HepG2 (cell line): ENCODE measurements around the gene ENDOG. TPM values are rescaled to one million over a fixed set of nuclear protein-coding genes. Genes with fewer than 3 reads are reported as not detected.
A peak's percentile ranks its signal among the peaks of the same experiment; 100 is the strongest.

Experiments used
- ARNT ChIP-seq: fragments of 450-650 bp; IDR thresholded peaks from 2 replicates; pipeline ENCODE4 v1.6.1; 2017
- ARNTL ChIP-seq: sonication (generic); formaldehyde crosslinking; IDR thresholded peaks from 2 replicates; pipeline ENCODE4 v1.4.0; 2020; ENCODE audit warnings: mild to moderate bottlenecking, missing genetic modification reagents
- CC2D1A ChIP-seq: sonication (generic); formaldehyde crosslinking; IDR thresholded peaks from 2 replicates; pipeline ENCODE4 v1.8.1; 2023; ENCODE audit warnings: mild to moderate bottlenecking, missing genetic modification reagents
- JUN ChIP-seq: sonication (generic); formaldehyde crosslinking; IDR thresholded peaks from 2 replicates; pipeline ENCODE4 v1.4.0; 2020; ENCODE audit warnings: mild to moderate bottlenecking, missing genetic modification reagents
- KLF9 ChIP-seq: IDR thresholded peaks from 2 replicates; pipeline ENCODE4 v1.6.1; 2016; ENCODE audit warnings: low read depth
- POLR2AphosphoS2 ChIP-seq: IDR thresholded peaks from 2 replicates; pipeline ENCODE4 v1.6.1; 2011; ENCODE audit warnings: low read depth, low read length, improper control_type of control experiment
- SAP130 ChIP-seq: IDR thresholded peaks from 2 replicates; pipeline ENCODE4 v1.6.1; 2016; ENCODE audit warnings: low read depth
- SRSF1 ChIP-seq: fragments of 200-400 bp; formaldehyde crosslinking; optimal IDR thresholded peaks from 2 replicates; pipeline ENCODE3; 2017; ENCODE audit warnings: mild to moderate bottlenecking, low read depth, low read length, moderate library complexity
- STAT6 ChIP-seq: sonication (generic); formaldehyde crosslinking; IDR thresholded peaks from 2 replicates; pipeline ENCODE4 v1.4.0; 2020; ENCODE audit warnings: missing genetic modification reagents, mild to moderate bottlenecking, borderline replicate concordance
- TAF15 ChIP-seq: fragments of 200-400 bp; formaldehyde crosslinking; IDR thresholded peaks from one replicate; pipeline ENCODE4 v1.6.1; 2018; ENCODE audit warnings: mild to moderate bottlenecking, low read depth, low read length; ENCODE audit not compliant: poor library complexity, severe bottlenecking
- TBL1XR1 ChIP-seq: fragments of 150-350 bp; IDR thresholded peaks from 2 replicates; pipeline ENCODE4 v1.6.1; 2014; ENCODE audit warnings: borderline replicate concordance, low read length; ENCODE audit not compliant: partially characterized antibody
- THYN1 ChIP-seq: sonication (generic); formaldehyde crosslinking; IDR thresholded peaks from 2 replicates; pipeline ENCODE4 v1.8.1; 2023; ENCODE audit warnings: low read depth, mild to moderate bottlenecking, moderate library complexity, missing genetic modification reagents, borderline replicate concordance
- ZBTB38 ChIP-seq: sonication (generic); formaldehyde crosslinking; IDR thresholded peaks from 2 replicates; pipeline ENCODE4 v1.5.1; 2020; ENCODE audit warnings: mild to moderate bottlenecking, missing genetic modification reagents
- ZNF333 ChIP-seq: sonication (generic); formaldehyde crosslinking; IDR thresholded peaks from 2 replicates; pipeline ENCODE4 v1.4.0; 2020; ENCODE audit warnings: mild to moderate bottlenecking, missing genetic modification reagents, borderline replicate concordance
- ZNF446 ChIP-seq: sonication (generic); formaldehyde crosslinking; IDR thresholded peaks from 2 replicates; pipeline ENCODE4 v1.5.0; 2020; ENCODE audit warnings: mild to moderate bottlenecking, missing genetic modification reagents
- ZNF563 ChIP-seq: sonication (generic); formaldehyde crosslinking; IDR thresholded peaks from 2 replicates; pipeline ENCODE4 v1.8.0; 2022; ENCODE audit warnings: mild to moderate bottlenecking, moderate library complexity, missing genetic modification reagents
- polyA plus RNA-seq, 8 experiments: library from polyadenylated mRNA; depleted of rRNA in 3 of 8; stranded (reverse) in 7 of 8; unstranded in 1 of 8; fragments of >200 nt; fragmentation: Illumina TruSeq in 4 of 8; extraction: Trizol in 4 of 8; gene quantifications; 2 replicates each; pipeline versions ENCODE4 v1.2.1 to v1.2.3, GENCODE V29; 2011 to 2016; ENCODE audit warnings: low read depth in 4 of 8, missing spikeins in 1 of 8, mixed read lengths in 1 of 8; ENCODE audit not compliant: insufficient read depth in 1 of 8
- total RNA-seq, 5 experiments: library from RNA; depleted of rRNA; stranded (reverse); fragments of >200 nt; fragmentation: Illumina TruSeq; extraction: Trizol; gene quantifications; 2 replicates each; pipeline ENCODE4 v1.2.3, GENCODE V29; 2016; ENCODE audit warnings: low read depth in 1 of 5
- TF ChIP-seq, protein P1 (sequence below): sonication (generic); formaldehyde crosslinking; IDR thresholded peaks from 2 replicates; pipeline ENCODE4 v1.5.0; 2020; ENCODE audit warnings: mild to moderate bottlenecking, missing genetic modification reagents, borderline replicate concordance
- TF ChIP-seq, protein P2 (sequence below): sonication (generic); formaldehyde crosslinking; IDR thresholded peaks from 2 replicates; pipeline ENCODE4 v1.4.0; 2020; ENCODE audit warnings: mild to moderate bottlenecking, missing genetic modification reagents

The ENDOG gene
- total and polyA plus RNA-seq, 2 of the 13 experiments (the other 11 are each of a cell fraction or from before 2014, with no cell fraction given), result 26.3 to 28.8 TPM

GRCh38 chr9:128786681-128787601 lies 31.4 kb upstream of the ENDOG start, which contains the start of gene TBC1D13 (continued):
- TF ChIP-seq, protein P1, sequence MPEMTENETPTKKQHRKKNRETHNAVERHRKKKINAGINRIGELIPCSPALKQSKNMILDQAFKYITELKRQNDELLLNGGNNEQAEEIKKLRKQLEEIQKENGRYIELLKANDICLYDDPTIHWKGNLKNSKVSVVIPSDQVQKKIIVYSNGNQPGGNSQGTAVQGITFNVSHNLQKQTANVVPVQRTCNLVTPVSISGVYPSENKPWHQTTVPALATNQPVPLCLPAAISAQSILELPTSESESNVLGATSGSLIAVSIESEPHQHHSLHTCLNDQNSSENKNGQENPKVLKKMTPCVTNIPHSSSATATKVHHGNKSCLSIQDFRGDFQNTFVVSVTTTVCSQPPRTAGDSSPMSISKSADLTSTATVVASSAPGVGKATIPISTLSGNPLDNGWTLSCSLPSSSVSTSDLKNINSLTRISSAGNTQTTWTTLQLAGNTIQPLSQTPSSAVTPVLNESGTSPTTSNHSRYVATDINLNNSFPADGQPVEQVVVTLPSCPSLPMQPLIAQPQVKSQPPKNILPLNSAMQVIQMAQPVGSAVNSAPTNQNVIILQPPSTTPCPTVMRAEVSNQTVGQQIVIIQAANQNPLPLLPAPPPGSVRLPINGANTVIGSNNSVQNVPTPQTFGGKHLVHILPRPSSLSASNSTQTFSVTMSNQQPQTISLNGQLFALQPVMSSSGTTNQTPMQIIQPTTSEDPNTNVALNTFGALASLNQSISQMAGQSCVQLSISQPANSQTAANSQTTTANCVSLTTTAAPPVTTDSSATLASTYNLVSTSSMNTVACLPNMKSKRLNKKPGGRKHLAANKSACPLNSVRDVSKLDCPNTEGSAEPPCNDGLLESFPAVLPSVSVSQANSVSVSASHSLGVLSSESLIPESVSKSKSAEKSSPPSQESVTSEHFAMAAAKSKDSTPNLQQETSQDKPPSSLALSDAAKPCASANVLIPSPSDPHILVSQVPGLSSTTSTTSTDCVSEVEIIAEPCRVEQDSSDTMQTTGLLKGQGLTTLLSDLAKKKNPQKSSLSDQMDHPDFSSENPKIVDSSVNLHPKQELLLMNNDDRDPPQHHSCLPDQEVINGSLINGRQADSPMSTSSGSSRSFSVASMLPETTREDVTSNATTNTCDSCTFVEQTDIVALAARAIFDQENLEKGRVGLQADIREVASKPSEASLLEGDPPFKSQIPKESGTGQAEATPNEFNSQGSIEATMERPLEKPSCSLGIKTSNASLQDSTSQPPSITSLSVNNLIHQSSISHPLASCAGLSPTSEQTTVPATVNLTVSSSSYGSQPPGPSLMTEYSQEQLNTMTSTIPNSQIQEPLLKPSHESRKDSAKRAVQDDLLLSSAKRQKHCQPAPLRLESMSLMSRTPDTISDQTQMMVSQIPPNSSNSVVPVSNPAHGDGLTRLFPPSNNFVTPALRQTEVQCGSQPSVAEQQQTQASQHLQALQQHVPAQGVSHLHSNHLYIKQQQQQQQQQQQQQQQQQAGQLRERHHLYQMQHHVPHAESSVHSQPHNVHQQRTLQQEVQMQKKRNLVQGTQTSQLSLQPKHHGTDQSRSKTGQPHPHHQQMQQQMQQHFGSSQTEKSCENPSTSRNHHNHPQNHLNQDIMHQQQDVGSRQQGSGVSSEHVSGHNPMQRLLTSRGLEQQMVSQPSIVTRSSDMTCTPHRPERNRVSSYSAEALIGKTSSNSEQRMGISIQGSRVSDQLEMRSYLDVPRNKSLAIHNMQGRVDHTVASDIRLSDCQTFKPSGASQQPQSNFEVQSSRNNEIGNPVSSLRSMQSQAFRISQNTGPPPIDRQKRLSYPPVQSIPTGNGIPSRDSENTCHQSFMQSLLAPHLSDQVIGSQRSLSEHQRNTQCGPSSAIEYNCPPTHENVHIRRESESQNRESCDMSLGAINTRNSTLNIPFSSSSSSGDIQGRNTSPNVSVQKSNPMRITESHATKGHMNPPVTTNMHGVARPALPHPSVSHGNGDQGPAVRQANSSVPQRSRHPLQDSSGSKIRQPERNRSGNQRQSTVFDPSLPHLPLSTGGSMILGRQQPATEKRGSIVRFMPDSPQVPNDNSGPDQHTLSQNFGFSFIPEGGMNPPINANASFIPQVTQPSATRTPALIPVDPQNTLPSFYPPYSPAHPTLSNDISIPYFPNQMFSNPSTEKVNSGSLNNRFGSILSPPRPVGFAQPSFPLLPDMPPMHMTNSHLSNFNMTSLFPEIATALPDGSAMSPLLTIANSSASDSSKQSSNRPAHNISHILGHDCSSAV (CRISPR knock-in tag), result no peak
- TF ChIP-seq TAF15, result peak; percentile 28
- no peak for TF ChIP-seq POLR2AphosphoS2
- peak; percentile 18; the same call in 1 of the 2 replicates for TF ChIP-seq JUN (CRISPR knock-in tag)
- TF ChIP-seq KLF9 (CRISPR knock-in tag), result peak; percentile 88; the same call in 1 of the 2 replicates
- 0 out of 2 replicates have a peak, but pooled peaks have one; percentile 81 for TF ChIP-seq ZNF333 (CRISPR knock-in tag)
- TF ChIP-seq ZBTB38, result peak; percentile 97
- TF ChIP-seq THYN1 (CRISPR knock-in tag), result no peak
- no peak for TF ChIP-seq ARNT
- TF ChIP-seq SRSF1, result peak; percentile 33
- no peak; the same call in 1 of the 2 replicates for TF ChIP-seq ZNF446 (CRISPR knock-in tag)
- peak; percentile 86; the same call in 1 of the 2 replicates for TF ChIP-seq ZNF563
- peak; percentile 98 for TF ChIP-seq ARNTL (CRISPR knock-in tag)
- no peak for TF ChIP-seq CC2D1A (CRISPR knock-in tag)
- no peak for TF ChIP-seq TBL1XR1
- peak; percentile 87; the same call in 1 of the 2 replicates for TF ChIP-seq STAT6
- TF ChIP-seq, protein P2, sequence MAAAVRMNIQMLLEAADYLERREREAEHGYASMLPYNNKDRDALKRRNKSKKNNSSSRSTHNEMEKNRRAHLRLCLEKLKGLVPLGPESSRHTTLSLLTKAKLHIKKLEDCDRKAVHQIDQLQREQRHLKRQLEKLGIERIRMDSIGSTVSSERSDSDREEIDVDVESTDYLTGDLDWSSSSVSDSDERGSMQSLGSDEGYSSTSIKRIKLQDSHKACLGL (CRISPR knock-in tag), result peak; percentile 98
- peak; percentile 97 for TF ChIP-seq SAP130 (CRISPR knock-in tag)
